SU-DHL-6 (cell line): ENCODE data around the gene ZNF431.

Source experiments
- CTCF ChIP-seq: fragments of 200-600 bp; sonication (generic); IDR thresholded peaks from one replicate; pipeline ENCODE4 v1.5.1; 2017; ENCODE audit warnings: antibody characterized with exemption, mild to moderate bottlenecking, low read length, moderate library complexity; ENCODE audit not compliant: insufficient read depth, poor library complexity, severe bottlenecking
- EZH2phosphoT487 ChIP-seq: fragments of 200-600 bp; sonication (generic), shearing (Covaris generic); conservative IDR thresholded peaks from 2 replicates; pipeline ENCODE4 v1.6.1; 2018; ENCODE audit warnings: mild to moderate bottlenecking, antibody characterized with exemption, low read length, moderate library complexity, mixed read lengths

- TF ChIP-seq CTCF (no peak), EZH2phosphoT487 (no peak)
Observed at GRCh38 chr19:21138130-21138529, 3.7 kb upstream of the ZNF431 start.
